ENCODE results near the gene SNAP29.

The SNAP29 gene

DNA sequence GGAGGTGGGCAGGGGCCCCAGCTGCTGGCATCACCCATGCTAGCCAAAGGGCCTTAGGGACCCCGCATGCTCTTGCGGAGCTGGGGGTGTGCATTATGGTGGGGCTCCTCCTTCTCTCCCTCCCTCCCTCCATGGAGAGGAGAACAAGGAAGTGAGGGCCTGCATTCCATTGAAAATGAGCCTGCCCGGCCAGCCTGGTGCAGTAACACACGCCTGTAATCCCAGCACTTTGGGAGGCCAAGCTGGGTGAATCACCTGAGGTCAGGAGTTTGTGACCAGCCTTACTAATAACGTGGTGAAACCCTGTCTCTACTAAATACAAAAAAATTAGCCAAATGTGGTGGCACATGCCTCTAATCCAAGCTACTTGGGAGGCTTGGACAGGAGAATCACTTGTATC, 22.4 kb downstream of the SNAP29 start (continued):
- TF ChIP-seq, protein P1, sequence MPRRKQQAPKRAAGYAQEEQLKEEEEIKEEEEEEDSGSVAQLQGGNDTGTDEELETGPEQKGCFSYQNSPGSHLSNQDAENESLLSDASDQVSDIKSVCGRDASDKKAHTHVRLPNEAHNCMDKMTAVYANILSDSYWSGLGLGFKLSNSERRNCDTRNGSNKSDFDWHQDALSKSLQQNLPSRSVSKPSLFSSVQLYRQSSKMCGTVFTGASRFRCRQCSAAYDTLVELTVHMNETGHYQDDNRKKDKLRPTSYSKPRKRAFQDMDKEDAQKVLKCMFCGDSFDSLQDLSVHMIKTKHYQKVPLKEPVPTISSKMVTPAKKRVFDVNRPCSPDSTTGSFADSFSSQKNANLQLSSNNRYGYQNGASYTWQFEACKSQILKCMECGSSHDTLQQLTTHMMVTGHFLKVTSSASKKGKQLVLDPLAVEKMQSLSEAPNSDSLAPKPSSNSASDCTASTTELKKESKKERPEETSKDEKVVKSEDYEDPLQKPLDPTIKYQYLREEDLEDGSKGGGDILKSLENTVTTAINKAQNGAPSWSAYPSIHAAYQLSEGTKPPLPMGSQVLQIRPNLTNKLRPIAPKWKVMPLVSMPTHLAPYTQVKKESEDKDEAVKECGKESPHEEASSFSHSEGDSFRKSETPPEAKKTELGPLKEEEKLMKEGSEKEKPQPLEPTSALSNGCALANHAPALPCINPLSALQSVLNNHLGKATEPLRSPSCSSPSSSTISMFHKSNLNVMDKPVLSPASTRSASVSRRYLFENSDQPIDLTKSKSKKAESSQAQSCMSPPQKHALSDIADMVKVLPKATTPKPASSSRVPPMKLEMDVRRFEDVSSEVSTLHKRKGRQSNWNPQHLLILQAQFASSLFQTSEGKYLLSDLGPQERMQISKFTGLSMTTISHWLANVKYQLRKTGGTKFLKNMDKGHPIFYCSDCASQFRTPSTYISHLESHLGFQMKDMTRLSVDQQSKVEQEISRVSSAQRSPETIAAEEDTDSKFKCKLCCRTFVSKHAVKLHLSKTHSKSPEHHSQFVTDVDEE (CRISPR knock-in tag; IDR thresholded peaks at IDR 0.05) = no peak
- no peak for TF ChIP-seq RARB (CRISPR knock-in tag; IDR thresholded peaks at IDR 0.05)
- TF ChIP-seq, protein P2, sequence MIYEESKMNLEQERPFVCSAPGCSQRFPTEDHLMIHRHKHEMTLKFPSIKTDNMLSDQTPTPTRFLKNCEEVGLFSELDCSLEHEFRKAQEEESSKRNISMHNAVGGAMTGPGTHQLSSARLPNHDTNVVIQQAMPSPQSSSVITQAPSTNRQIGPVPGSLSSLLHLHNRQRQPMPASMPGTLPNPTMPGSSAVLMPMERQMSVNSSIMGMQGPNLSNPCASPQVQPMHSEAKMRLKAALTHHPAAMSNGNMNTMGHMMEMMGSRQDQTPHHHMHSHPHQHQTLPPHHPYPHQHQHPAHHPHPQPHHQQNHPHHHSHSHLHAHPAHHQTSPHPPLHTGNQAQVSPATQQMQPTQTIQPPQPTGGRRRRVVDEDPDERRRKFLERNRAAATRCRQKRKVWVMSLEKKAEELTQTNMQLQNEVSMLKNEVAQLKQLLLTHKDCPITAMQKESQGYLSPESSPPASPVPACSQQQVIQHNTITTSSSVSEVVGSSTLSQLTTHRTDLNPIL (CRISPR knock-in tag; IDR thresholded peaks at IDR 0.05; ENCODE audit: low read depth) = no peak
- TF ChIP-seq ESRRG (CRISPR knock-in tag; IDR thresholded peaks at IDR 0.05) = no peak

DNA sequence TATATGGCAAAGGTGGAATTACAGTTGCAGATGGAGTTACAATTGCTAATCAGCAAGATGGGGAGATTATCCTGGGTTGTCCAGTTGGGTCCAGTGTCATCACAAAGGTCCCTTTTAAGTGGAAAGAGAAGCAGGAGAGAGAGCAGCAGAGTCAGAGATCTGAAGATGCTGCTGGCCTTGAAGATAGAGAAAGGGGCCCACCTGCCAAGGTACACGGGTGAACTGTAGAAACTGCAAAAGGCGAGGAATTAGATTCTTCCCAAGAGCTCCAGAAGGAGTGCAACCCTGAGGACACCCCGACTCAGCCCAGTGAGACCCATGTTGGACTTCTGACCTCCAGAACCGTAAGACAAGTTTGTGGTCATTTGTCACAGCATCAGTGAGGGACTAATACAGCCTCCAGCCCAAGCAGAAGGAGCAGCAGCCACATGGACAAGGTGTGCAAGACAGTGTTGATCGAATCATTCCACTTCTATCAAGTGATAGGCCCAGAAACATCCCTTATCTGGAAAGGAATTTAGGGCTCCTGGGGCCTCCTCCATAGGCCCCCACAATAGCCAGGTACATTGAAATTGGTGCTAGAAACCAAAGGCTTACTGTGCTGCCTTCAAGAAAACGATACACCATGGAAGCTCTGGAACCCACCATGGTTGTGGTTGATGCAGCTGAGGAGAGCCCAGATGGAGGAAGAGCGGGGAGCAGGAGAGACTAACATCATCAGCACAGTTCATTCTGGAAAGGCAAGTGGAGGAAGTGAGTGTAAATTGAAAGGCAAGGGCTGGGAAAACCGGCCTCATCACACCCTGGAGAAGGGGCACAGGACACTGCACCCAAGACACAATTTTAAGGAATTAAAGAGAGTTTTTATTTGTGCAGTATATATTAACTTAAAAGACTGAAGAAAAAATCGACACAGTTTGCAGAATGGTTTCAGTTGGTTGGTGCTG, 23.3 kb downstream of the SNAP29 start:
- no peak for ATAC-seq
- TF ChIP-seq POU6F1 (CRISPR knock-in tag; IDR thresholded peaks at IDR 0.05; ENCODE audit: borderline replicate concordance, low read depth) = no peak
- no peak for TF ChIP-seq TCF4 (CRISPR knock-in tag; IDR thresholded peaks at IDR 0.05; ENCODE audit: borderline replicate concordance)
- no peak for TF ChIP-seq GLIS3 (CRISPR knock-in tag; IDR thresholded peaks at IDR 0.05)
- TF ChIP-seq ZC3H10 (CRISPR knock-in tag; IDR thresholded peaks at IDR 0.05) = no peak
- no peak for TF ChIP-seq ZNF70 (CRISPR knock-in tag; IDR thresholded peaks at IDR 0.05)
- TF ChIP-seq OSR1 (CRISPR knock-in tag; IDR thresholded peaks at IDR 0.05) = no peak
- TF ChIP-seq CSDC2 (CRISPR knock-in tag; IDR thresholded peaks at IDR 0.05) = no peak
- no peak for TF ChIP-seq ESRRG (CRISPR knock-in tag; IDR thresholded peaks at IDR 0.05)
- no peak for TF ChIP-seq ZFP3 (CRISPR knock-in tag; IDR thresholded peaks at IDR 0.05)
- TF ChIP-seq ISL1 (CRISPR knock-in tag; IDR thresholded peaks at IDR 0.05) = no peak
- TF ChIP-seq, protein P1 (CRISPR knock-in tag; IDR thresholded peaks at IDR 0.05) = no peak

DNA sequence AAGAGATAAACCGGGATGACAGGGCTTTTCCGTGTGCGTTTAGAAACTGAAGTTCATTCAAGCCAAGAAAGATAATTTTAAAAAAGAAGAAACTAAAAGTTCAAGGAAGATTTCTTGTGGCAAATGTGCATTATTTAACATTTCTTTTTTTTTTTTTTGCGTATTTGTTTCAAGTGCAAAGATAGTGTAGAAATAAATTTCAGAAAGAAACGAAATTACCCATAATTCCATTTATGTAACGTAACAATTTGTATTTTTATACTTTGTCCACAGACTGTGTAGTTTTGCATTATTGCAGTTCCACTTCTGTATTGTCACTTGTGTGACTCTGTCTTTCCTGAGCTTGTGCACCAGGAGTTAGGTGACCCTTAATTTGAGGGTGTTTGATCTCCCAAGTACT, 24.0 kb downstream of the SNAP29 start:
- TF ChIP-seq, protein P3, sequence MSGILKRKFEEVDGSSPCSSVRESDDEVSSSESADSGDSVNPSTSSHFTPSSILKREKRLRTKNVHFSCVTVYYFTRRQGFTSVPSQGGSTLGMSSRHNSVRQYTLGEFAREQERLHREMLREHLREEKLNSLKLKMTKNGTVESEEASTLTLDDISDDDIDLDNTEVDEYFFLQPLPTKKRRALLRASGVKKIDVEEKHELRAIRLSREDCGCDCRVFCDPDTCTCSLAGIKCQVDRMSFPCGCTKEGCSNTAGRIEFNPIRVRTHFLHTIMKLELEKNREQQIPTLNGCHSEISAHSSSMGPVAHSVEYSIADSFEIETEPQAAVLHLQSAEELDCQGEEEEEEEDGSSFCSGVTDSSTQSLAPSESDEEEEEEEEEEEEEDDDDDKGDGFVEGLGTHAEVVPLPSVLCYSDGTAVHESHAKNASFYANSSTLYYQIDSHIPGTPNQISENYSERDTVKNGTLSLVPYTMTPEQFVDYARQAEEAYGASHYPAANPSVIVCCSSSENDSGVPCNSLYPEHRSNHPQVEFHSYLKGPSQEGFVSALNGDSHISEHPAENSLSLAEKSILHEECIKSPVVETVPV (CRISPR knock-in tag; IDR thresholded peaks at IDR 0.05) = no peak
- no peak for TF ChIP-seq ZFP3 (CRISPR knock-in tag; IDR thresholded peaks at IDR 0.05)
- no peak for TF ChIP-seq POU6F1 (CRISPR knock-in tag; IDR thresholded peaks at IDR 0.05; ENCODE audit: borderline replicate concordance, low read depth)
- TF ChIP-seq SNAI2 (CRISPR knock-in tag; IDR thresholded peaks at IDR 0.05) = no peak
- ATAC-seq = no peak
